Measurements from ENCODE around the gene TFPI.

Gene TFPI

GRCh38 chr2:187554704-187555082, 458 bp upstream of the TFPI start:
- Histone ChIP-seq H3K4me3 (ENCODE audit: low read length) (no peak overlapping the region), H3K27ac (ENCODE audit: low read length) (no peak overlapping the region), H3K36me3 (ENCODE audit: control insufficient read depth, insufficient read depth, low read length) (no peaks in the 10 kb centered on the region), H3K9me3 (ENCODE audit: control insufficient read depth, insufficient read depth, low read length) (no peaks in the 10 kb centered on the region), H3K27me3 (ENCODE audit: control insufficient read depth, insufficient read depth, low read length) (no peaks in the 10 kb centered on the region), H3K4me1 (ENCODE audit: control insufficient read depth, insufficient read depth, low read length) (no peaks in the 10 kb centered on the region)
- WGBS (ENCODE audit: insufficient coverage, insufficient read length) = no CpG with 5 or more reads among the region's 2 CpGs
- DNase-seq (ENCODE audit: low read depth, low spot score) = no peak

- Histone ChIP-seq H3K36me3 (ENCODE audit: control insufficient read depth, insufficient read depth, low read length) (no peaks in the 10 kb centered on the region), H3K4me3 (ENCODE audit: low read length) (no peak overlapping the region), H3K4me1 (ENCODE audit: control insufficient read depth, insufficient read depth, low read length) (no peaks in the 10 kb centered on the region), H3K27ac (ENCODE audit: low read length) (no peak overlapping the region), H3K27me3 (ENCODE audit: control insufficient read depth, insufficient read depth, low read length) (no peaks in the 10 kb centered on the region), H3K9me3 (ENCODE audit: control insufficient read depth, insufficient read depth, low read length) (no peaks in the 10 kb centered on the region)
- WGBS (ENCODE audit: insufficient coverage, insufficient read length) = no CpG with 5 or more reads among the region's 2 CpGs
- no peak for DNase-seq (ENCODE audit: low read depth, low spot score)
These were observed 1.2 kb downstream of the TFPI start for GRCh38 chr2:187552828-187553681.

GRCh38 chr2:187552381-187552780, 1.9 kb downstream of the TFPI start:
- Histone ChIP-seq H3K4me1 (ENCODE audit: control insufficient read depth, insufficient read depth, low read length) (no peaks in the 10 kb centered on the region), H3K36me3 (ENCODE audit: control insufficient read depth, insufficient read depth, low read length) (no peaks in the 10 kb centered on the region), H3K4me3 (ENCODE audit: low read length) (no peak overlapping the region), H3K9me3 (ENCODE audit: control insufficient read depth, insufficient read depth, low read length) (no peaks in the 10 kb centered on the region), H3K27me3 (ENCODE audit: control insufficient read depth, insufficient read depth, low read length) (no peaks in the 10 kb centered on the region), H3K27ac (ENCODE audit: low read length) (no peak overlapping the region)
- DNase-seq (ENCODE audit: low read depth, low spot score) = no peak

- H3K4me1 ChIP-seq (ENCODE audit: control insufficient read depth, insufficient read depth, low read length) = no peaks in the 10 kb centered on the region
- H3K4me3 ChIP-seq (ENCODE audit: low read length) = no peak overlapping the region
These were observed 3.4 kb downstream of the TFPI start for GRCh38 chr2:187550857-187551256.

GRCh38 chr2:187549951-187550555, 4.2 kb downstream of the TFPI start:
- Histone ChIP-seq H3K9me3 (ENCODE audit: control insufficient read depth, insufficient read depth, low read length) (no peaks in the 10 kb centered on the region), H3K4me1 (ENCODE audit: control insufficient read depth, insufficient read depth, low read length) (no peaks in the 10 kb centered on the region), H3K4me3 (ENCODE audit: low read length) (no peak overlapping the region), H3K36me3 (ENCODE audit: control insufficient read depth, insufficient read depth, low read length) (no peaks in the 10 kb centered on the region), H3K27me3 (ENCODE audit: control insufficient read depth, insufficient read depth, low read length) (no peaks in the 10 kb centered on the region), H3K27ac (ENCODE audit: low read length) (no peak overlapping the region)
- DNase-seq (ENCODE audit: low read depth, low spot score) = no peak
- WGBS (ENCODE audit: insufficient coverage, insufficient read length) = no CpG with 5 or more reads among the region's 3 CpGs

More at GRCh38 chr2:187550857-187551256, 3.4 kb downstream of the TFPI start:
- DNase-seq (ENCODE audit: low read depth, low spot score) = no peak
- no peaks in the 10 kb centered on the region for H3K9me3 ChIP-seq (ENCODE audit: control insufficient read depth, insufficient read depth, low read length)
- H3K36me3 ChIP-seq (ENCODE audit: control insufficient read depth, insufficient read depth, low read length) = no peaks in the 10 kb centered on the region
- H3K27me3 ChIP-seq (ENCODE audit: control insufficient read depth, insufficient read depth, low read length) = no peaks in the 10 kb centered on the region
- H3K27ac ChIP-seq (ENCODE audit: low read length) = no peak overlapping the region
- WGBS (ENCODE audit: insufficient coverage, insufficient read length) = no CpG with 5 or more reads among the region's 1 CpG

- no peak overlapping the region for H3K4me3 ChIP-seq (ENCODE audit: low read length)
- no peaks in the 10 kb centered on the region for H3K36me3 ChIP-seq (ENCODE audit: control insufficient read depth, insufficient read depth, low read length)
- H3K4me1 ChIP-seq (ENCODE audit: control insufficient read depth, insufficient read depth, low read length) = no peaks in the 10 kb centered on the region
- no peaks in the 10 kb centered on the region for H3K9me3 ChIP-seq (ENCODE audit: control insufficient read depth, insufficient read depth, low read length)
- no peaks in the 10 kb centered on the region for H3K27me3 ChIP-seq (ENCODE audit: control insufficient read depth, insufficient read depth, low read length)
- no peak for DNase-seq (ENCODE audit: low read depth, low spot score)
- H3K27ac ChIP-seq (ENCODE audit: low read length) = no peak overlapping the region
These were observed 5.0 kb downstream of the TFPI start for GRCh38 chr2:187549193-187549592.

GRCh38 chr2:187548656-187549055, 5.6 kb downstream of the TFPI start:
- Histone ChIP-seq H3K36me3 (ENCODE audit: control insufficient read depth, insufficient read depth, low read length) (no peaks in the 10 kb centered on the region), H3K27ac (ENCODE audit: low read length) (no peak overlapping the region), H3K4me1 (ENCODE audit: control insufficient read depth, insufficient read depth, low read length) (no peaks in the 10 kb centered on the region), H3K27me3 (ENCODE audit: control insufficient read depth, insufficient read depth, low read length) (no peaks in the 10 kb centered on the region), H3K4me3 (ENCODE audit: low read length) (no peak overlapping the region), H3K9me3 (ENCODE audit: control insufficient read depth, insufficient read depth, low read length) (no peaks in the 10 kb centered on the region)
- no peak for DNase-seq (ENCODE audit: low read depth, low spot score)

GRCh38 chr2:187547353-187547979, 6.8 kb downstream of the TFPI start:
- Histone ChIP-seq H3K4me1 (ENCODE audit: control insufficient read depth, insufficient read depth, low read length) (no peaks in the 10 kb centered on the region), H3K36me3 (ENCODE audit: control insufficient read depth, insufficient read depth, low read length) (no peaks in the 10 kb centered on the region), H3K27me3 (ENCODE audit: control insufficient read depth, insufficient read depth, low read length) (no peaks in the 10 kb centered on the region), H3K27ac (ENCODE audit: low read length) (no peak overlapping the region), H3K9me3 (ENCODE audit: control insufficient read depth, insufficient read depth, low read length) (no peaks in the 10 kb centered on the region), H3K4me3 (ENCODE audit: low read length) (no peak overlapping the region)
- no CpG with 5 or more reads among the region's 2 CpGs for WGBS (ENCODE audit: insufficient coverage, insufficient read length)
- DNase-seq (ENCODE audit: low read depth, low spot score) = no peak

GRCh38 chr2:187546762-187547333, 7.4 kb downstream of the TFPI start:
- Histone ChIP-seq H3K27me3 (ENCODE audit: control insufficient read depth, insufficient read depth, low read length) (no peaks in the 10 kb centered on the region), H3K36me3 (ENCODE audit: control insufficient read depth, insufficient read depth, low read length) (no peaks in the 10 kb centered on the region), H3K4me3 (ENCODE audit: low read length) (no peak overlapping the region), H3K27ac (ENCODE audit: low read length) (no peak overlapping the region), H3K9me3 (ENCODE audit: control insufficient read depth, insufficient read depth, low read length) (no peaks in the 10 kb centered on the region), H3K4me1 (ENCODE audit: control insufficient read depth, insufficient read depth, low read length) (no peaks in the 10 kb centered on the region)
- no peak for DNase-seq (ENCODE audit: low read depth, low spot score)
- WGBS (ENCODE audit: insufficient coverage, insufficient read length) = no CpG with 5 or more reads among the region's 1 CpG

- no peak overlapping the region for H3K27ac ChIP-seq (ENCODE audit: low read length)
- no peak overlapping the region for H3K4me3 ChIP-seq (ENCODE audit: low read length)
- DNase-seq (ENCODE audit: low read depth, low spot score) = no peak
- WGBS (ENCODE audit: insufficient coverage, insufficient read length) = no CpG with 5 or more reads among the region's 1 CpG
- H3K36me3 ChIP-seq (ENCODE audit: control insufficient read depth, insufficient read depth, low read length) = no peaks in the 10 kb centered on the region
- H3K4me1 ChIP-seq (ENCODE audit: control insufficient read depth, insufficient read depth, low read length) = no peaks in the 10 kb centered on the region
- H3K9me3 ChIP-seq (ENCODE audit: control insufficient read depth, insufficient read depth, low read length) = no peaks in the 10 kb centered on the region
- no peaks in the 10 kb centered on the region for H3K27me3 ChIP-seq (ENCODE audit: control insufficient read depth, insufficient read depth, low read length)
These were observed 8.9 kb downstream of the TFPI start for GRCh38 chr2:187545238-187545751.

Measured in iPS DF 6.9 (cell line).